Hepatic stellate cell (primary cell): ENCODE results near the gene SPRN.
"Not testable (repeated sequence)": the region's sequence is repeated elsewhere in the genome, so short reads cannot be mapped to it uniquely, and the experiment has no call there.

Experiments used
- DNase-seq: peaks from one replicate; pipeline ENCODE4 v3.0.0; 2011; ENCODE audit warnings: low spot score

Gene SPRN

DNA sequence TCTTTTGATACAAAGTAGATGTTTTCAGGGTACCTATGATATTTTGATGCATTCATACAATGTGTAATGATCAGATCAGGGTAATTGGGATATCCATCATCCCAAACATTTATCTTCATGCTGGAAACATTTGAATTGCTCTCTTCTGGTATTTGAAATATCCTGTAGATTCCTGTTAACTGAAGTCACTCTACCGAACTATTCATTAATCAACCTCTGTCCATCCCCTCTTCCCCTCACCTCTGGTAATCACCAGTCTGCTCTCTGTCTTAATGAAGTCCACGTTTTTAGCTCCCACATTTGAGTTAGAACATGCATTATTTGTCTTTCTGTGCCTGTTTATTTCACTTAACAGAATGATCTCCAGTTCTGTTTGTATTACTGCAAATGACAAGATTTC lies 19.2 kb downstream of the SPRN start:
- no peak for DNase-seq

DNA sequence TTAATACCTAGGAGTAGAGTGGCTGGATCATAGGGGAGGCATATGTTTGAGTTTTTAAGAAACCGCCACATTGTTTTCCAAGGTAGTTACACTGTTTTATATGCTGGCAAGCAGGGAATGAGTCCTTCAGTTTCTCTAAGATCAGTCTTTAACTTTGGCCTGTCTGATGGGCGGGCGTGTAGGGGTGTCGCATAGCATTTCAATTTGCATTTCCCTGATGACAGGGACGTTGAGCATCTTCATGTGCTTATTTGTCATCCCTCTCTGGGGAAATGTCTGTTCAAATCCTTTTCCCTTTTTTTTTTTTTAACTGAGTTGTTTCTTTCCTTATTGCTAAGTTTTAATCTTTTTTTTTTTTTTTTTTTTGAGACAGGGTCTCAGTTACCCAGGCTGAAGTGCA lies 20.6 kb downstream of the SPRN start:
- DNase-seq = no peak

DNA sequence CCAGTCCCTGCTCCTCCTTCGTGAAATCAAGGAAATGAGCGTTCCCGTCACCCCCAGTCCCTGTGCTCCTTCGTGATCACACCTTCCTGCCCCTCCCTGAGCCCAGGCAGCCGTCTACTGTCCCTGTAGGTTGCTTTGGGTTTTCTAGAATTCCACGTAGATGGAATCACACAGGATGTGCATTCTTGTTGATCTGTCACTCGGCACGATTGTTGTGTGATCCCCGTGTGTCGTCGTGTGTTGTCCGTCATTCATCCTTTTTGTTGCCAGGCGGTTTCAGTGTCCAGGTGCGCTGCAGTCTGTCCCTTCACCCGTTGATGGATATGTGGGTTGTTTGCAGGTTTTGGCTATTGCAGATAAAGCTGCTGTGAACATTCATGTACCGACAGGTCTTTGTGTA lies 21.1 kb downstream of the SPRN start:
- DNase-seq = no peak

DNA sequence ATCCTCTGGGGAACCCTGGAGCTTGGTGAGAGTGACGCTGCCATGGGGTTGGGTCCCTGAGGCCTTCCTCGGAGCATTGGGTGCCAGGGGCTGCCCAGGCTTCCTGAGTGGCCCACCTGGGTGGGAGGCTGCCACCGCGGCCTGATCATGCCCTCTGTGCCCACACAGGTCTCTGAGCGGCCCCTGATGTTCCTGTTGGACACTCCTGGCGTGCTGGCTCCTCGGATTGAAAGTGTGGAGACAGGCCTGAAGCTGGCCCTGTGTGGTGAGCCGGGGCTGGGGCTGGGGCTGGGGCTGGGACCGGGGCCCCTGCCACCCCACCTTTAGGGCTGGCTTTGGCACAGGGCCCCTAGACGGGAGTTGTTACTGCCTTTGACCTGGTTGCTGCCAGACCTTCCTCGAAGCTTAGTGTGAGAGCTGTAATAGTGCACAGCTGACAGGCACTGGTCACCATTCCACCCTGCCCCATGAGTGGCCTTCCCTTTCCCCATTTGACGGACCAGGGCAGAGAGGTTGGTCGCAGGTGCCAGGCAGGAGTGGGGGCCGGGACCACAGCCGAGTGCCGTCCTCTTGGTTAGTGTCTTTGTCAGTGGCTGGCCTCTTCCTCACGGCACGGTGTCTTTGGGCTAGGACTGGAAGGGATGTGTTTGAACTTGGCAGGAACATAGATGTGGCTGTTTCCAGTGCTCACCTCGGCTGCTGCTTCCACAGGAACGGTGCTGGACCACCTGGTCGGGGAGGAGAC lies 22.3 kb downstream of the SPRN start:
- no peak for DNase-seq

DNA sequence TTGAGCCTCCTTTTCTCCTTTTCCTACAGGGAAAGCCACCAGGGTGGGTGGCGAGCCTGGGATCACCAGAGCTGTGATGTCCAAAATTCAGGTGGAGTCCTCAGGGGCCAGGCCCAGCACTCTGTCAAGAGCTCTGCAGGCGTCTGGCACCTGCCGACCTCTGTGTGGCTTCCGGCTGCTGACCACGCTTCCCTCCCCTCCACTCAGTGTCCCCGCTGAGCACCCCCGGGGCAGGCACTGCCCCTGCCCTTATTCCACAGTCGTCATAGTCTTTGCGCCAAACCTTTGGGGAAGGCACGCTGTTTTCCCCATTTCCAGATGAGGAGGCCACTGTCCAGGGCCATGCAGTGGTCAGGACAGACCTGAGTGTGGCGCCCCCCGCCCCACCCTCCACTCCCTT lies 22.9 kb downstream of the SPRN start:
- no peak for DNase-seq

DNA sequence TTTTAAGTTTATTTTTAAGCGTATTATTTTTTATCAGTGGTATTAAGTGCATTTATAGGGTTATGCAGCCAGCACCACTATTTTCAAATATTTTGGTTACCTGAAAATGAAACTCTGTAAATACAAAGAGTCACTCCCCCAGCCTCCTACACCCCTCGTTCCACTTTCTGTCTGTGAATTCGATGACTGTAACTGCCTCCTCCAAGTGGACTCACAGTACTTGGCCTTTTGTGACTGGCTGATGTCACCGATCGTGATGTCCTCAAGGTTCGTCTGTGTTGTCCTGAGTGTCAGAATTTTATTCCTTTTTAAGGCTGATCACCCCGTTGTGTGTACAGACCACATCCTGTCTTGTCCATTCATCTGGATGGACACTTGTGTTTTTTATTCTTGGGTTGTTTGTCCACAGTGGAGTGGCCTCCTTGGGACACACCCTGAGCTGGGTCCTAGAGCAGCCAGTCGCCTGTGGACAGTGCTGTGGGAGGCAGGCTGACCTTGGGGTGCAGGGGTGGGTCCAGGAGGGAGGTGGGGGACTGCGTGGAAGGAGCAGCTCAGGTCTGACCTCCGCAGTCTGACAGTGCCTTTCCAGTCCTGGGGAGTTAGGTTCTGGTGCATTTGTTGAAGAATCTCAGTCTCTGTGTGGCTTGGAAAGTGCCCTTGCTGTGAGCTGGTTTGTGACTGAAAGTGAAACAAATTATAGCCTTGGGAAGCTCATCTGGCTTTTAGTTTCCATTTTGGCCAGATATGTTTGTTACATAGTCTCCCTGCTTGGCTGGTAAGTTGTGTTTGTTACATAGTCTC lies 23.6 kb downstream of the SPRN start:
- no peak for DNase-seq

DNA sequence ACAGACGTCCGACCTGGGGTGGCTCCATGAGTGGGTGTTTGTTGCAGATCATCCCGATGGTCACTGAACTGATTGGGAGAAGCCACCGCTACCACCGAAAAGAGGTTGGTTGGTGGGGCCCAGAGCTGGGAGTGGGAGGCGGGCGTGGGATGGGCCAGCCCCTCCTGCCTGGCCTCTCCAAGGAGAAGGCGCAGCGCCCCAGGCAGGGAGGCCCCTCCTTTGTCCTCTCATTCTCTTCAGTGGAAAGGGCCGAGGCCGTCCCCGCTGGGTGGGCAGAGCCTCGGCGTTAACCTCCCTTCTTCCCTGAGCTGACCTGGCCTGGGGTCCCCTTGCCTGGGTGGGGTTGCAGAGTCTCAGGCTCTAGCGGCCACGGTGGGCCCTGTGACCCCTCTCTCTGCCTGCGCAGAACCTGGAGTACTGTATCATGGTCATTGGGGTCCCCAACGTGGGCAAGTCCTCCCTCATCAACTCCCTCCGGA lies 25.3 kb downstream of the SPRN start:
- no peak for DNase-seq

DNA sequence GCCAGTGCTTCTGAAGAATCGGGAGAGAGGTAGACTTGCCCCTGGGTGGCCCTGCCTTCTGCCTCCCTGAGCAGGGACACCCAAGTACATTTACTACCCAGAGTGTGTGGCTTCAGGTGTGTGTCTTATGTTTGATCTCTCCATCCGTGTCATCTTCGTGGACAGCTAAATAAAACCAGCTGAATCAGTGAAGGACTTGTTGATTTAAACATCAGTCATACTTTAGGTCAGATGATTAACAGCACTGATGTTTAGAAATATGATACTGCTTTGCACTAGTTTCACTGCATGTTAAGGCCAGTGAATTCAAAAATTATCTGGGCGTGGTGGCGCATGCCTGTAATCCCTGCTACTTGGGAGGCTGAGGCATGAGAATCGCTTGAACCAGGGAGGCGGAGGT lies 26.5 kb downstream of the SPRN start:
- DNase-seq = no peak

DNA sequence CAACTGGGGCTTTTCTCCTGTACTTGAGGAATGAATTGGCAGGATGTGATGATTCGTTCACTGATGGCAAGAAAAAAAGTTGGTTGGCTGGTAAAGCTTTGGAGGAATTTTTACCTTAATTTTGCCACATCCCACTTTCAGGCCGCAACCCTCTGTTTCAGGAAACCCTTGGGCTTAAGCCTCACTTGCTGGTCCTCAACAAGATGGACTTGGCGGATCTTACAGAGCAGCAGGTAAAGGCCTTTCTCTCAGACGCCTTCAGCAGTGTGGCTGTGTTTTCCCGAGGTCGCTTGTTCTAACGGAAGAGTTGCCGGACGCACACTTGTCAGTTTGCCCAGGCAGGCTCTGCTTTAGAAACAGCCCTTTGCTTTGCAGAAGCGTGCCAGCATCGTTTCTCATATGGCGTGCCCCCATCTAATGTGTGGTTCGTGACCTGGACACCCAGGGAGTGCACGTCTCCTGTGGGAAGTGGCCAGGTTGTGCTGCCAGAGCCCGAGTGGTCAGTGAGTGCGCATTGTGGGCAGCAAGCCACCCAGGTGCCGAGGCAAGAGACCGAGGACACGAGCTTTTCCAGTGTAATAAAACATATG lies 28.3 kb downstream of the SPRN start:
- no peak for DNase-seq

DNA sequence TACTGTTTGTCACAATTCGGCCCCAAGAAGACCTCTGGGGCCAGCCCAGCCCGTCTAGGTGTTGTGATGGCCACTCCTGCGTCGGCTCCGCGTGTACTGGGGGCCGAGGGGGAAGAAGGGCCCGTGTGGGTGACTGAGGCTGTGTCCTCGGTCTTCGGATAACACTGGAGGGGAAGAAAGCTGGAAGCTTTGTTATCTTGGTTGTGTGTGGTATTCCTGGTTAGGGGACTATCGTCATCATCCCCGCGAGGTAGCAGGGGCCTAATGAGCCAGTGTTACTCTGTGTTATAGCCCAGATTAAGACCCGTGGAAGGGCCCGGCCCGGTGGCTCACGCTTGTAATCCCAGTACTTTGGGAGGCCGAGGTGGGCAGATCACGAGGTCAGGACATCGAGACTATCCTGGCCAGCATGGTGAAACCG lies 29.6 kb downstream of the SPRN start:
- no peak for DNase-seq

DNA sequence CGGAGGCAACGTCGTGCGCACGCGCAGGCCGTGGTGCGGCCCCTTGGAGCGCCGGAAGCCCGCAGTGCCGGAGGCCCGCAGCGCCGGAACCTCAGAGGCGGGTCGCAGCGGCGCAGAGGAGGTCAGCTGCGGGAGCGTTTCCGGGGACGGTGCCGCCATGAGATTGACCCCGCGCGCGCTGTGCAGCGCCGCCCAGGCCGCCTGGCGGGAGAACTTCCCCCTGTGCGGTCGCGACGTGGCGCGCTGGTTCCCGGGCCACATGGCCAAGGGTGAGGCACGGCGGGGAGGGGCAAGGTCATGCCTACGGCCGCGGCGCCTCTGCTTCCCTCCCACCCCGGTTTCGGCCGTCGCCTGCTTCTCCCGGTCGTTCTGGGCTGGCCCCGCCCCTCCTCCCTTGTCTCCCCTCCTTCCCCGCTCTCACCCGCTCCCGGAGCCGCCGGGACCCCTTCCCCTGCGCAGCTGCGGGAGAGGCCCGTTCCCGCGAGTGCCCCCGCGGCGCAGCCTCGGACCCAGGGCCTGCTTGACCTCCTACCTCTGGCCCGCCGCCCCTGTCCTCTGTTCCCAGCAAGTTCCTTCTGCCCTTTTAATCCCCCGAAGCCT lies 30.3 kb downstream of the SPRN start, which contains the start of gene MTG1:
Gene MTG1 (plus strand): TSS at position 94 of the 600 bp plus-strand sequence. CDS start 64 bp downstream, at position 158.
- peak; percentile 99 for DNase-seq

DNA sequence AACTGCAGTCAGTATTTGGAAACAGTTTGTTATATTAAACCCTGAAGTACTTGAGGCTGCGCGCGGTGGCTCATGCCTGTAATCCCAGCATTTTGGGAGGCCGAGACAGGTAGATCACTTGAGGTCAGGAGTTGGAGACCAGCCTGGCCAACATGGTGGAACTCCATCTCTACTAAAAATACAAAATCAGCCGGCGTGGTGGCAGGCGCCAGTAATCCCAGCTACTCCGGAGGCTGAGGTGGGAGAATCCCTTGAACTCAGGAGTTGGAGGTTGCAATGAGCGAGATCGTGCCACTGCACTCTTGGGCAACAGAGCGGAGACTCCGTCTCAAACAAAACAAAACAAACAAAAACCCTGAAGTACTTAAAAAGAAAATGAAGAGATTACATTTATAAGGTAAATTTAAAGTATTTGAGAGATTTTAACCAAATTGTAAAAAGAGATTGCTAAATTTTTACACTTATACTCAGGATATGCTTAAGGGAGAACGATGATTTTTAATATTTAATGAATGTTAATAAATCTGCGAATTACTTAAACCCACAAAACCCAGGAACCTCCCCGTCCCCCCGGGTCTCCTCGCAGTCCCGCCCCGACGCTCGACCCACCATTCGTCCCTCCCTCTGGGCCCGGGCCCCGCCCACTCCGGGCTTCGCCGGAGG lies 30.9 kb downstream of the SPRN start:
- DNase-seq = no peak

DNA sequence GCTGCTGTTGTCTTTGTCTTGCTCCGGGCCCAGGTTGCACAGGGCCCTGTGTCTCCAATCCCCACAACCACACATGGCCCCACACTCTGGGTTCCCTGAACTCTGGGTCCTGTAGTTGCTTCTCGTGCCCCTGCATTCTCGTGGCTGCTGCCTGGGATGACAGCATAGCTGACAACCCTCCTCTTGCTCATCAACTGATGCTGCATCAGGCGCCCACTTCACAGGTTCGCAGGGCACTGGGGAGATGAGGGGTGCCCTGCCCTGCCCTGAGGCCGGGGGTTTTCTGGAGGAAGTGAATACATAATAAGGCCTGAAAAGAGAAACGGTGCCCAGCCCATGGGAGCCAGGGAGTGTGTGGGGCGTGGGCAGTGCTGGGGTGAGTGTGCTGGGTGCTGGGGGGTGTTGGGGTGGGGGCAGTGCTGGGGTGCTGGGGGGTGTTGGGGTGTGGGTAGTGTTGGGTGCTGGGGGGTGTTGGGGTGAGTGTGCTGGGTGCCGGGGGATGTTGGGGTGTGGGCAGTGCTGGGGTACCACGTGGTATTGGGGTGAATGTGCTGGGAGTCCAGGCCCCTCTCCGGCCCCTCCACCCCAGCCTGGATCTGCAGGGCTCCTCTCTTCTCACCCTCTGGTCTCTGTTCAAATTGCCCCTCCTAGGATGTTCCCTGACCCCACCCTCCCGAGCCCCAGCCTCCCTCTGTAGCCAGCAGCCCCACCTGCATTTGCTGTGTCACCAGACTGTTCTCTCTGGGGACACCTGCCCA lies 32.5 kb downstream of the SPRN start:
- no peak for DNase-seq

DNA sequence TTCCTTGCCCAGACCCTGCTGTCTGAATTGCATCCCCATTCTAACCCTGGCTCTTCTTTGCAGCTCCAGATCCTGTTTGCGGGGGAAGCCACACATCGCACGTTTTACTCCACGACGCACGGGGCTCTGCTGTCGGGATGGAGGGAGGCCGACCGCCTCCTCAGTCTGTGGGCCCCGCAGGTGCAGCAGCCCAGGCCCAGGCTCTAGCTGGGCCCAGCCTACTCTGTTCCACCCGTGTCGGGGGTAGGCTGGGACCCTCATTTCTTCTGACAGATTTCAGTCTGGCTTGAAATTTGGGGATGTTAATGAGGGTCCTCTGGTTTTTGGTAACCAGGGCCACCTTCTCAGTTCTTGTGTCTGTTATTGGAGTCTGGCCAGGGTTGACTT lies 33.2 kb downstream of the SPRN start:
- no peak for DNase-seq

DNA sequence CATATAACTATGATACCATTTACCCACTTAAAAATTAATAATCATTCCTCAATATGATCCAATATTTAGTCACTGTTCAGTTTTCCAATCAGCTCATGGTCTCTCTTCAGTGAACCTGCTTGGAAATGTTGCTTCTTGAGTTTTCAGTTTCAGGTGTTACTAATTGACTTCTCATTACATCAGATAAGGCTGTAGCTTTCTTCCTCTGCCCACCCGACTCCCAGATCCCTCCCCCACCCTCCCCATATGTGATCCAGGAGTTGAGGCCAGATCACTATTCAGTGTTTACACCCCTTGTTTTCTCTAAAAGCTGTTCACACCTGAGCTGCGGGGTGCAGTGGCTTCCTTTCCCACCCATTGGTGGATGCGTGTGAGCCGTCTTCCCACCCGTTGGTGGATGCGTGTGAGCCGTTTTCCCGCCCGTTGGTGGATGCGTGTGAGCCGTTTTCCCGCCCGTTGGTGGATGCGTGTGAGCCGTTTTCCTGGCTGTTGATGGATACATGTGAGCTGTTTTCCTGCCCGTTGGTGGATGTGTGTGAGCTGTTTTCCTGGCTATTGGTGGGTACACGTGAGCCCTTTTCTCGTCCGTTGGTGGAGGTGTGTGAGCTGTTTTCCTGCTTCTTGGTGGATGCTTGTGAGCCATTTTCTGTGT lies 33.7 kb downstream of the SPRN start:
- DNase-seq = no peak

DNA sequence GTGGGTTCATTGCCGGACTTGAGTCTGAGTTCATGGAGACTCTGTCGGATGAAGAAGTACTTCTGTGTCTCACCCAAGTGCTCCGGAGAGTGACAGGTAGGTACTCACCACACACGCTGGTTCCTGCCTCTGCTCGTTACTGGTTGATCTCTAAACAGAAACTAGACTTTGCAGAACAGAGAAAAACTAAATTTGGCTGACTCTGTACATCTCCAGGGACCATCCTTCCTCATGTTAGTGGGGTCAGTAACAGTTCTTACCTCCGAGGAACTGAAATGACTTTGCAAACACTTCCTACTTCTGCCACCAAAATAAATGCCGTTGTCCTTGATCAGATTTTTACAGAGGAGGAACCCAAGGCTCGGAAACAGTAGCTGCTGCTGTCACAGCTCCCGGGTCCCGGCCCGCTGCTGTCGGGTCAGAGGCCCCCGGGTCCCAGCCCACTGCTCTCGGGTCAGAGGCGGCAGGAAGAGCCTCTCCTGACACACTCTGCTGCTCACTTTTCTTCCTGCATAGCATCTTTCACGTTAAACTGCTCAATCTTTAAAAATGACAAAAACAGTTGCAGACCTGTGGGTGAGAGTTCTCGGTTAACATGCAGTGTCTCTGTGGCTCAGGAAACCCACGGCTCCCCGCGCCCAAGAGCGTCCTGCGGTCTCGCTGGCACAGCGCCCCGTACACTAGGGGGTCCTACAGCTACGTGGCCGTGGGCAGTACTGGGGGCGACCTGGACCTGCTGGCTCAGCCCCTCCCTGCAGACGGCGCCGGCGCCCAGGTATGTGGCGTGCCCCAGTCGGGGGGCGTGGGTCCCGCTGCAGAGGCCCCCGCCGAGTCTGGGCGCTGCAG lies 35.2 kb downstream of the SPRN start:
- no peak for DNase-seq

DNA sequence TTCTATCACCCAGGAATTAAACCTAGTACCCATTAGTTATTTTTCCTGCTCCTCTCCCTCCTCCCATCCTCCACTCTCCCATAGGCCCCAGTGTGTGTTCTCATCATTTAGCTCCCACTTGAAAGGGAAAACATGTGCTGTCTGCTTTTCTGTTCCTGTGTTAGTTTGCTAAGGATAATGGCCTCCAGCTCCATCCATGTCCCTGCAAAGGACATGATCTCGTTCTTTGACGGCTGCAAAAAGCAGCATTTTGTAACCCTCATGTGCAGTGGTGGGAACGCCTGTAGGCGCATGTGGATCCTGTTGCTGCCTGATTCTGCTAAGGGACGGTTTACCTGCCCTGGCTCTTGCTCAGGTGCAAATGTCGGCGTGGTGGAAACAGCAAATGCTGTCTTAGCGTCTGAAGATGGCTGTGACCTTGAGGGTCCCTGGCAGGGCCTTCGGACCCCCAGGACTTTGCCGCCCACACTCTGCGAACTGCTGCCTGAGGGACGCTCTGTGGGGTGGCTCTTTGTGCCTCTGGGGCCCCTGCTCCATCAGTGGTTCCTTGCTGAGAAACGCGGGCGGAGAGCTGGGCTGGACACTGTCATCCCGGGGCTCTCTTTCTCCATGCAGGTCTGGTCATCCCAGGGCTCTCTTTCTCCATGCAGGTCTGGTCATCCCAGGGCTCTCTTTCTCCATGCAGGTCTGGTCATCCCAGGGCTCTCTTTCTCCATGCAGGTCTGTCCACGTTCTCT lies 36.0 kb downstream of the SPRN start:
- no peak for DNase-seq

DNA sequence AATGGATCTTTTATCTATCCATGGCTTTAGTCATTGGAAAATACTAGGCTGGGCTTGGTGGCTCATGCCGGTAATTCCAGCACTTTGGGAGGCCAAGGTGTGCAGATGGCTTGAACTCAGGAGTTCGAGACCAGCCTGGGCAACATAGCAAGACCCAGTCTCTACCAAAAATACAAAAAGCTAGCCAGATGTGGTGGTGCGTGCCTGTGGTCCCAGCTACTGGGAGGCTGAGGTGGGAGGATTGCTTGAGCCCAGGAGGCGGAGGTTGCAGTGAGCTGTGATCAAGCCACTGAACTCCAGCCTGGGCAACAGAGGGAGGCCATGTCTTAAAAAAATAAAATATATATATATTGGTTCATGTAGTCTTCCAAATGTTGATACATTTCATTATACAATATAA lies 37.5 kb downstream of the SPRN start:
- not testable (repeated sequence) for DNase-seq

DNA sequence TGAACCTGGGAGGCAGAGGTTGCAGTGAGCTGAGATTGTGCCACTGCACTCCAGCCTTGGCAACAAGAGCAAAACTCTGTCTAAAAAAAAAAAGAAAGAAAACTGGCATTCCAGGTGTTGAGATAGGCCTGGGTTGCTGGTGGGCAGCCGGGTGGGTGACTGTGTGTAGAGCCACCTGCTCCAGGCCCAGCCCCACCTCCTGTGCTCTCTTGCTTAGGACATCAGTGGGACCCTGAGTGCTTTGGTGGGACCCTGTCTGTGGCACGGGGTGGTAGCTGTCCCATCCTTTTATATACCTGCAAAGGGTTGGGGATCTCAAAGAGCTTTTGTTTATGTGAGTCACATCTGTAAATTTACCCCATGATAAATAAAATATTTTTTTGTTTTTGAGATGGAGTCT lies 39.2 kb downstream of the SPRN start:
- DNase-seq = no peak
